ENCODE measurements around the gene SORBS1. TPM values are rescaled to one million over a fixed set of nuclear protein-coding genes. Genes with fewer than 3 reads are reported as not detected.
A peak's percentile ranks its signal among the peaks of the same experiment; 100 is the strongest.

SORBS1 gene
- total RNA-seq, 2 donors from 2014 or later, result 16.7 to 17.9 TPM

DNA sequence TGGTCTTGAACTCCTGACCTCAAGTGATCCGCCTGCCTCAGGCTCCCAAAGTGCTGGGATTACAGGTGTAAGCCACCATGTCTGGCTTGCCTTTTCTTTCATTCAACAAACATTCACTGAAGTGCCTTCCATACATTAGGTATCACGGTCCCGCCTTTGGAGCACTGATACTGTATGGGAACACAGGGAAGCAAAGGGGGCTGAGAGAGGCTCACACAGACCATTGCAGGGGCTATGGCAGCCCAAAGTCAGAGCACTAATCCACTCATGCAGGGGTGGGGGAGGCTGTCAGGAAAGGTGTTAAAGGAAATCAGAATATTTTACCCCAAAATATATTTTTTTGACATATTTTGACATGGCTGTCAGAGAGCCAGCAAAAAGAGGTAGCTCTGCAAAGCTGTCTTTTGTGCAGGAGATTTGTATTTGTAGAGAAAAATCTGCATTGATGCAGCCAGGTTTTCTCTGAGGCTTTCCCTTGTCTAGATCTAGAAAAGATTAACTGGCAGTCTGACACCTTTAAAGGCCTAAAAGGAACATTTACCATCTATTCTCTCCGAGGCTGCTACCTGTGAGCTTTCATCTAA lies 228.4 kb downstream of the SORBS1 start:
- Histone ChIP-seq H3K4me1 (ENCODE audit: control insufficient read depth, insufficient read depth, low read length) (peaks cover 36% of the 10 kb centered on the region), H3K4me3 (ENCODE audit: low read length) (no peak overlapping the region), H3K9ac (ENCODE audit: extremely low read depth, low read length, poor library complexity, severe bottlenecking) (peak overlapping the region; percentile 35), H3K9me3 (ENCODE audit: control insufficient read depth, low read length) (no peaks in the 10 kb centered on the region), H3K36me3 (ENCODE audit: control insufficient read depth, insufficient read depth, low read length) (no peaks in the 10 kb centered on the region), H3K27me3 (ENCODE audit: control insufficient read depth, insufficient read depth, low read length, poor library complexity, severe bottlenecking) (no peaks in the 10 kb centered on the region), H3K27ac (ENCODE audit: low read depth, low read length) (peak overlapping the region; percentile 1)
- no peaks in the 10 kb centered on the region for H3K36me3 Mint-ChIP-seq (ENCODE audit: low read depth)
- DNase-seq, result peak; percentile 72
- TF ChIP-seq, protein P1, sequence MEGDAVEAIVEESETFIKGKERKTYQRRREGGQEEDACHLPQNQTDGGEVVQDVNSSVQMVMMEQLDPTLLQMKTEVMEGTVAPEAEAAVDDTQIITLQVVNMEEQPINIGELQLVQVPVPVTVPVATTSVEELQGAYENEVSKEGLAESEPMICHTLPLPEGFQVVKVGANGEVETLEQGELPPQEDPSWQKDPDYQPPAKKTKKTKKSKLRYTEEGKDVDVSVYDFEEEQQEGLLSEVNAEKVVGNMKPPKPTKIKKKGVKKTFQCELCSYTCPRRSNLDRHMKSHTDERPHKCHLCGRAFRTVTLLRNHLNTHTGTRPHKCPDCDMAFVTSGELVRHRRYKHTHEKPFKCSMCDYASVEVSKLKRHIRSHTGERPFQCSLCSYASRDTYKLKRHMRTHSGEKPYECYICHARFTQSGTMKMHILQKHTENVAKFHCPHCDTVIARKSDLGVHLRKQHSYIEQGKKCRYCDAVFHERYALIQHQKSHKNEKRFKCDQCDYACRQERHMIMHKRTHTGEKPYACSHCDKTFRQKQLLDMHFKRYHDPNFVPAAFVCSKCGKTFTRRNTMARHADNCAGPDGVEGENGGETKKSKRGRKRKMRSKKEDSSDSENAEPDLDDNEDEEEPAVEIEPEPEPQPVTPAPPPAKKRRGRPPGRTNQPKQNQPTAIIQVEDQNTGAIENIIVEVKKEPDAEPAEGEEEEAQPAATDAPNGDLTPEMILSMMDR (conservative IDR thresholded peaks at IDR 0.05), result no peak
- no peaks in the 10 kb centered on the region for H3K9me3 Mint-ChIP-seq
- 50% methylated on average over 2 to 4 of the region's 4 CpGs for whole genome bisulfite sequencing, 2 experiments (ENCODE audit: insufficient coverage in 1 of 2, insufficient read length in 1 of 2)
- peaks cover 75% of the 10 kb centered on the region for H3K4me1 Mint-ChIP-seq
- no peaks in the 10 kb centered on the region for H3K27me3 Mint-ChIP-seq (ENCODE audit: insufficient read depth)
- no peak overlapping the region for H3K4me3 Mint-ChIP-seq
- peak overlapping the region; percentile 67 for H3K27ac Mint-ChIP-seq

DNA sequence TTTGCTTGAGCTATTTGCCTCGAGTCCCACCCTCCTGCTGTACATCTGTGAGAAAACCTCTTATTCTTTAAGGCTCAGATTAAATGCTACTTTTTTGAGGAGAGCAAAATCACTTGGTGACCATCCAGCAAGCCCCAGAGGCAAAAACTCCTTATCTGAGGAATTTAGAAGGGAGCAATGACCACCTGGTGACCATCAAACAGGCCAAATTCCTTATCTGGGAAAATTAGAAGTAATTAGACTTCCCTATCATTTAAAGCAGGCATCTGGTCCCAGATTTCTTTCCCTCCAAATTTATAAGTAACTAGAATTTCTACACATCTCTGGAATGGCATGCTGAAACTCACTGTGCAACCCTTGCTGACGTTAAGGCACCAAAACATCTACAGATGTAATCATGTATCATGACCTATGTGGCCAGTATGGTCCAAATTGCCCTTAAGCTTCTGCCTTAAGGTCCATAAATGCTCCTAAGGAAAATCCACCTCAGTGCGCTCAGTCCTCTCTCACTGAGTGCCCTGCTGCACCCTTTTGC lies 229.5 kb downstream of the SORBS1 start:
- H3K27ac Mint-ChIP-seq, result peak overlapping the region; percentile 42
- H3K27me3 ChIP-seq (ENCODE audit: control insufficient read depth, insufficient read depth, low read length, poor library complexity, severe bottlenecking), result no peaks in the 10 kb centered on the region

DNA sequence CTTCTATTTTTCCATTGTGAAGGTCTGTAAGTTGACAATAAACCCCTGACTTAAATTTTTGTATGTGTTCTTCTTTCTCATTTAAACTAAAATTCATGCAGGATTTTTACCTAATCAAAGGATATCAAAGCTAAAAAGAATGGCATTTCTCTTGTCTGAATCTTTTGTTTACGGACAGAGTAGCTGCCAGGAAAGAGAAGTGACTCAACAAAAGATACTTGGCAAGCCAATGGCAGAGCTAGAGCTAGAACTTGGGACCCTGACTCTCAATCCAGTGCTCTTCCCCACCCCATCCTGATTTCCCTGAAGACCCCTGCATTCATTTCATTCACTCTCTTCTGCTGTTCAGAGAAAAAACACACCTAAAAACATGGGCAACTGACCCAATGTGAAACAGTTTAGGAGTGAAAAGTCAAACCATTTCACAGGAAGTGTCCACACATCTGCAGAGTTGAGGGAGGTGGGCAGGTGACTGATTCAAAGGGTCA lies 230.2 kb downstream of the SORBS1 start:
- Histone ChIP-seq H3K36me3 (ENCODE audit: control insufficient read depth, insufficient read depth, low read length) (no peaks in the 10 kb centered on the region), H3K27ac (ENCODE audit: low read depth, low read length) (no peak overlapping the region), H3K9me3 (ENCODE audit: control insufficient read depth, low read length) (no peaks in the 10 kb centered on the region), H3K9ac (ENCODE audit: extremely low read depth, low read length, poor library complexity, severe bottlenecking) (no peak overlapping the region), H3K4me3 (ENCODE audit: low read length) (no peak overlapping the region), H3K4me1 (ENCODE audit: control insufficient read depth, insufficient read depth, low read length) (peaks cover 41% of the 10 kb centered on the region), H3K27me3 (ENCODE audit: control insufficient read depth, insufficient read depth, low read length, poor library complexity, severe bottlenecking) (no peaks in the 10 kb centered on the region)
- H3K4me1 Mint-ChIP-seq, result peaks cover 81% of the 10 kb centered on the region
- DNase-seq, result no peak
- no peaks in the 10 kb centered on the region for H3K9me3 Mint-ChIP-seq
- peak overlapping the region; percentile 42 for H3K27ac Mint-ChIP-seq
- no peaks in the 10 kb centered on the region for H3K36me3 Mint-ChIP-seq (ENCODE audit: low read depth)
- 97 to 100% methylated on average over 1 of the region's 1 CpG for WGBS, 2 experiments (ENCODE audit: insufficient coverage in 1 of 2, insufficient read length in 1 of 2)
- TF ChIP-seq, protein P1 (conservative IDR thresholded peaks at IDR 0.05), result no peak
- no peak overlapping the region for H3K4me3 Mint-ChIP-seq
- H3K27me3 Mint-ChIP-seq (ENCODE audit: insufficient read depth), result no peaks in the 10 kb centered on the region

More for the DNA sequence above, 229.5 kb downstream of the SORBS1 start:
- H3K9me3 ChIP-seq (ENCODE audit: control insufficient read depth, low read length), result no peaks in the 10 kb centered on the region
- Mint-ChIP-seq H3K4me3 (no peak overlapping the region), H3K36me3 (ENCODE audit: low read depth) (no peaks in the 10 kb centered on the region), H3K27me3 (ENCODE audit: insufficient read depth) (no peaks in the 10 kb centered on the region), H3K9me3 (no peaks in the 10 kb centered on the region), H3K4me1 (peaks cover 82% of the 10 kb centered on the region)
- H3K27ac ChIP-seq (ENCODE audit: low read depth, low read length), result no peak overlapping the region
- H3K4me3 ChIP-seq (ENCODE audit: low read length), result no peak overlapping the region
- H3K9ac ChIP-seq (ENCODE audit: extremely low read depth, low read length, poor library complexity, severe bottlenecking), result no peak overlapping the region
- 93 to 94% methylated on average over 3 of the region's 3 CpGs for WGBS, 2 experiments (ENCODE audit: insufficient coverage in 1 of 2, insufficient read length in 1 of 2)
- TF ChIP-seq, protein P1 (conservative IDR thresholded peaks at IDR 0.05), result no peak
- H3K4me1 ChIP-seq (ENCODE audit: control insufficient read depth, insufficient read depth, low read length), result peaks cover 40% of the 10 kb centered on the region
- no peak for DNase-seq
- H3K36me3 ChIP-seq (ENCODE audit: control insufficient read depth, insufficient read depth, low read length), result no peaks in the 10 kb centered on the region

All from endodermal cell (in vitro differentiated cells).